H1 (cell line): Measurements from ENCODE around the gene INPP5B. TPM values are rescaled to one million over a fixed set of nuclear protein-coding genes. Genes with fewer than 3 reads are reported as not detected.

Experiments
- CTCF ChIA-PET: fragments of 300-600 bp; sonication (Branson Sonifier 250); formaldehyde crosslinking; loops from one replicate; lab custom pipeline; 2021; ENCODE audit not compliant: partially characterized antibody; lab: Charles Lee
- POLR2A ChIA-PET: fragments of 300-600 bp; sonication (Branson Sonifier 250); formaldehyde crosslinking; loops from one replicate; lab custom pipeline; 2021; ENCODE audit warnings: inconsistent platforms; ENCODE audit not compliant: partially characterized antibody; lab: Charles Lee
- DNase-seq, 2 experiments: peaks; one replicate each; pipeline versions ENCODE4 v3.0.0 to v3.0.0-alpha.2; 2010 to 2022; ENCODE audit warnings: low spot score in 2 of 2, low read depth in 1 of 2, mixed read lengths in 1 of 2
- FAIRE-seq: peaks from 2 replicates; lab custom pipeline; 2011; peaks lifted over from hg19 to GRCh38; lab: Jason Lieb, UNC
- H2AFZ ChIP-seq: 2 replicates; pipeline ENCODE4 v1.8.1; 2012; ENCODE audit warnings: low read length, inconsistent platforms
- H2AK5ac ChIP-seq: 2 replicates; pipeline ENCODE4 v1.6.1; 2013; ENCODE audit warnings: low read depth, low read length
- H2BK120ac ChIP-seq: replicated peaks from 2 replicates; pipeline ENCODE3; 2013; ENCODE audit warnings: low read depth, low read length, inconsistent platforms
- H2BK12ac ChIP-seq: 2 replicates; pipeline ENCODE4 v1.6.1; 2013; ENCODE audit warnings: low read depth, low read length
- H2BK15ac ChIP-seq: 2 replicates; pipeline ENCODE4 v1.6.1; 2013; ENCODE audit warnings: low read length
- H2BK20ac ChIP-seq: 2 replicates; pipeline ENCODE4 v1.6.1; 2013; ENCODE audit warnings: low read length
- H2BK5ac ChIP-seq: 2 replicates; pipeline ENCODE4 v1.6.1; 2013; ENCODE audit warnings: low read depth, low read length
- H3K14ac ChIP-seq: 2 replicates; pipeline ENCODE4 v1.6.1; 2013; ENCODE audit warnings: inconsistent platforms; ENCODE audit not compliant: insufficient read length
- H3K18ac ChIP-seq: 2 replicates; pipeline ENCODE4 v1.6.1; 2013; ENCODE audit warnings: low read length; ENCODE audit errors: extremely low read depth
- H3K23ac ChIP-seq: 2 replicates; pipeline ENCODE4 v1.6.1; 2013; ENCODE audit warnings: inconsistent platforms; ENCODE audit not compliant: insufficient read length
- H3K23me2 ChIP-seq: 2 replicates; pipeline ENCODE4 v1.6.1; 2013; ENCODE audit warnings: low read depth, low read length
- H3K27ac ChIP-seq: 2 replicates; pipeline ENCODE4 v1.6.1; 2011; ENCODE audit warnings: low read depth, low read length, inconsistent platforms
- H3K27me3 ChIP-seq, 4 experiments: replicated peaks in 1 of 4; 1 replicate in 1 of 4; 2 replicates in 3 of 4; pipeline versions ENCODE4 v1.6.1 to v1.8.1; 2011 to 2013; ENCODE audit warnings: low read length in 3 of 4, mild to moderate bottlenecking in 3 of 4, inconsistent platforms in 2 of 4, mixed read lengths in 2 of 4, moderate library complexity in 1 of 4; ENCODE audit not compliant: control insufficient read depth in 3 of 4, insufficient read depth in 3 of 4; ENCODE audit errors: extremely low read depth in 1 of 4
- H3K36me3 ChIP-seq, 4 experiments: 2 replicates each; pipeline versions ENCODE4 v1.6.1 to v1.8.1; 2011 to 2013; ENCODE audit warnings: mild to moderate bottlenecking in 4 of 4, low read length in 3 of 4, moderate library complexity in 2 of 4, control low read depth in 1 of 4, inconsistent platforms in 1 of 4; ENCODE audit not compliant: insufficient read depth in 4 of 4, control insufficient read depth in 2 of 4
- H3K4ac ChIP-seq: replicated peaks from 2 replicates; pipeline ENCODE3; 2013; ENCODE audit warnings: low read length, low read depth, mixed read lengths, inconsistent platforms; ENCODE audit not compliant: insufficient read length
- H3K4me1 ChIP-seq, 4 experiments: replicated peaks in 1 of 4; 1 replicate in 1 of 4; 2 replicates in 3 of 4; pipeline versions ENCODE4 v1.6.1 to v1.8.1; 2011 to 2013; ENCODE audit warnings: low read length in 3 of 4, inconsistent platforms in 2 of 4, mixed read lengths in 1 of 4; ENCODE audit not compliant: insufficient read depth in 4 of 4, control insufficient read depth in 3 of 4
- H3K4me2 ChIP-seq, 2 experiments: 2 replicates each; pipeline versions ENCODE4 v1.6.1 to v1.8.1; 2011 to 2013; ENCODE audit warnings: low read depth in 2 of 2, low read length in 2 of 2, control low read depth in 1 of 2, inconsistent platforms in 1 of 2, mild to moderate bottlenecking in 1 of 2; ENCODE audit not compliant: insufficient read depth in 1 of 2
- H3K4me3 ChIP-seq, 4 experiments: fragments of 200-600, 300-600 bp in 1 of 4; sonication (generic), shearing (Covaris generic), sonication (Bioruptor Twin) in 1 of 4; 2 replicates each; pipeline versions ENCODE4 v1.5.1 to v1.8.1; 2011 to 2016; ENCODE audit warnings: low read length in 4 of 4, low read depth in 3 of 4, control low read depth in 2 of 4, inconsistent platforms in 2 of 4, mild to moderate bottlenecking in 2 of 4, mixed read lengths in 1 of 4, moderate library complexity in 1 of 4; ENCODE audit not compliant: insufficient read depth in 2 of 4; ENCODE audit errors: extremely low read depth in 1 of 4
- H3K56ac ChIP-seq: replicated peaks from 2 replicates; pipeline ENCODE3; 2013; ENCODE audit warnings: low read depth, mild to moderate bottlenecking, mixed read lengths, low read length, inconsistent platforms; ENCODE audit not compliant: insufficient read length
- H3K79me1 ChIP-seq: 2 replicates; pipeline ENCODE4 v1.6.1; 2013; ENCODE audit warnings: low read depth, low read length, control low read depth
- H3K79me2 ChIP-seq, 2 experiments: 2 replicates each; pipeline versions ENCODE4 v1.6.1 to v1.8.1; 2012 to 2013; ENCODE audit warnings: low read length in 2 of 2, mild to moderate bottlenecking in 2 of 2, inconsistent platforms in 1 of 2; ENCODE audit not compliant: insufficient read depth in 2 of 2, control insufficient read depth in 1 of 2
- H3K9ac ChIP-seq, 4 experiments: replicated peaks in 1 of 4; 1 replicate in 1 of 4; 2 replicates in 3 of 4; pipeline versions ENCODE4 v1.6.1 to v1.8.1; 2011 to 2013; ENCODE audit warnings: low read depth in 3 of 4, low read length in 3 of 4, control low read depth in 2 of 4, mild to moderate bottlenecking in 2 of 4, moderate library complexity in 2 of 4, inconsistent platforms in 1 of 4; ENCODE audit errors: extremely low read depth in 1 of 4
- H3K9me3 ChIP-seq, 2 experiments: 2 replicates each; pipeline versions ENCODE4 v1.6.1 to v1.8.1; 2012 to 2013; ENCODE audit warnings: mild to moderate bottlenecking in 2 of 2, moderate library complexity in 2 of 2, control low read depth in 1 of 2, inconsistent platforms in 1 of 2, low read depth in 1 of 2, low read length in 1 of 2, mixed read lengths in 1 of 2; ENCODE audit not compliant: insufficient read depth in 2 of 2
- H4K20me1 ChIP-seq, 2 experiments: replicated peaks in 1 of 2; 2 replicates each; pipeline versions ENCODE3 to v1.8.1; 2011 to 2013; ENCODE audit warnings: inconsistent platforms in 2 of 2, low read length in 2 of 2, mild to moderate bottlenecking in 1 of 2; ENCODE audit not compliant: insufficient read depth in 2 of 2, control insufficient read depth in 1 of 2
- H4K5ac ChIP-seq: 2 replicates; pipeline ENCODE4 v1.6.1; 2013; ENCODE audit warnings: low read length, low read depth, mixed read lengths, inconsistent platforms; ENCODE audit not compliant: insufficient read length
- H4K8ac ChIP-seq: 2 replicates; pipeline ENCODE4 v1.8.0; 2013; ENCODE audit warnings: mild to moderate bottlenecking, moderate library complexity, low read length, inconsistent platforms; ENCODE audit not compliant: insufficient read depth; ENCODE audit errors: extremely low read depth
- H4K91ac ChIP-seq: replicated peaks from 2 replicates; pipeline ENCODE3; 2013; ENCODE audit warnings: low read length, mixed read lengths, inconsistent platforms; ENCODE audit not compliant: insufficient read length
- CBX8 ChIP-seq: fragments of 300-800, 300-1000 bp; sonication (generic); IDR thresholded peaks from 2 replicates; pipeline ENCODE4 v1.7.1; 2016; ENCODE audit warnings: low read depth, low read length, borderline replicate concordance
- CREB1 ChIP-seq: IDR thresholded peaks from 2 replicates; pipeline ENCODE4 v1.6.1; 2012; ENCODE audit warnings: inconsistent platforms
- EP300 ChIP-seq, 2 experiments: IDR thresholded peaks; 1 replicate in 1 of 2; 2 replicates in 1 of 2; pipeline ENCODE4 v1.6.1; 2011 to 2012; ENCODE audit warnings: low read depth in 2 of 2, low read length in 2 of 2, mild to moderate bottlenecking in 2 of 2, borderline replicate concordance in 1 of 2, inconsistent platforms in 1 of 2, moderate library complexity in 1 of 2
- EZH2 ChIP-seq: fragments of 200-600 bp; sonication (generic); IDR thresholded peaks from 2 replicates; pipeline ENCODE4 v1.7.1; 2012; ENCODE audit warnings: low read depth, mild to moderate bottlenecking, moderate library complexity, low read length, inconsistent platforms; ENCODE audit not compliant: severe bottlenecking
- FOSL1 ChIP-seq: IDR thresholded peaks from 2 replicates; pipeline ENCODE4 v1.6.1; 2011; ENCODE audit warnings: mild to moderate bottlenecking, low read depth, low read length, moderate library complexity; ENCODE audit not compliant: insufficient read depth
- JUND ChIP-seq: IDR thresholded peaks from 2 replicates; pipeline ENCODE4 v1.6.1; 2011; ENCODE audit warnings: mild to moderate bottlenecking, improper control_type of control experiment, low read length
- POU5F1 ChIP-seq: IDR thresholded peaks from 2 replicates; pipeline ENCODE4 v1.6.1; 2011; ENCODE audit warnings: low read depth, mild to moderate bottlenecking, low read length, moderate library complexity
- SIX5 ChIP-seq: IDR thresholded peaks from 2 replicates; pipeline ENCODE4 v1.6.1; 2011; ENCODE audit warnings: mild to moderate bottlenecking, low read depth, low read length
- SP1 ChIP-seq: IDR thresholded peaks from 2 replicates; pipeline ENCODE4 v1.6.1; 2011; ENCODE audit warnings: low read depth, low read length
- SP2 ChIP-seq: IDR thresholded peaks from 2 replicates; pipeline ENCODE4 v1.6.1; 2012; ENCODE audit warnings: mild to moderate bottlenecking, low read length, inconsistent platforms
- SRF ChIP-seq: IDR thresholded peaks from 2 replicates; pipeline ENCODE4 v1.6.1; 2011; ENCODE audit warnings: mild to moderate bottlenecking, low read depth, low read length, moderate library complexity
- WGBS, 2 experiments: shearing (Covaris generic) in 1 of 2; methylation state at CpG; one replicate each; pipeline versions ENCODE4 v1.1.6 to v1.1.7; 2013 to 2015; ENCODE audit warnings: low lambda C conversion rate in 2 of 2, mixed read lengths in 2 of 2, inconsistent platforms in 1 of 2, low coverage in 1 of 2, missing lambda C conversion rate in 1 of 2; ENCODE audit not compliant: insufficient replicate concordance in 2 of 2, insufficient coverage in 1 of 2, insufficient read length in 1 of 2; ENCODE audit errors: extremely low coverage in 1 of 2, missing lambda C conversion rate in 1 of 2; 5-methylcytosine and 5-hydroxymethylcytosine counted together
- polyA plus RNA-seq, 7 experiments: library from polyadenylated mRNA; depleted of rRNA in 3 of 7; stranded (reverse) in 5 of 7; unstranded in 2 of 7; fragments of >200 nt in 5 of 7; fragments of 200-250 nt in 2 of 7; gene quantifications; 1 replicate in 5 of 7; 2 replicates in 1 of 7; 4 replicates in 1 of 7; pipeline versions ENCODE4 v1.2.1 to v1.2.3, GENCODE V29; 2011 to 2013; ENCODE audit warnings: missing spikeins in 2 of 7, mixed read lengths in 2 of 7
- total RNA-seq: library from RNA; stranded (reverse); fragmentation: NEBNext Ultra II Directional; extraction: Animal tissue kit (Norgen Biotek cat#: 25700); gene quantifications from 2 replicates; pipeline ENCODE4 v1.2.1, GENCODE V29; 2021
- TF ChIP-seq, protein P1 (sequence below): IDR thresholded peaks from 2 replicates; pipeline ENCODE4 v1.6.1; 2012; ENCODE audit warnings: inconsistent platforms

Gene INPP5B
- total and polyA plus RNA-seq, 2 of the 8 experiments (the other 6 are each of a cell fraction or from before 2014, with no cell fraction given): 14.0 to 23.7 TPM

DNA sequence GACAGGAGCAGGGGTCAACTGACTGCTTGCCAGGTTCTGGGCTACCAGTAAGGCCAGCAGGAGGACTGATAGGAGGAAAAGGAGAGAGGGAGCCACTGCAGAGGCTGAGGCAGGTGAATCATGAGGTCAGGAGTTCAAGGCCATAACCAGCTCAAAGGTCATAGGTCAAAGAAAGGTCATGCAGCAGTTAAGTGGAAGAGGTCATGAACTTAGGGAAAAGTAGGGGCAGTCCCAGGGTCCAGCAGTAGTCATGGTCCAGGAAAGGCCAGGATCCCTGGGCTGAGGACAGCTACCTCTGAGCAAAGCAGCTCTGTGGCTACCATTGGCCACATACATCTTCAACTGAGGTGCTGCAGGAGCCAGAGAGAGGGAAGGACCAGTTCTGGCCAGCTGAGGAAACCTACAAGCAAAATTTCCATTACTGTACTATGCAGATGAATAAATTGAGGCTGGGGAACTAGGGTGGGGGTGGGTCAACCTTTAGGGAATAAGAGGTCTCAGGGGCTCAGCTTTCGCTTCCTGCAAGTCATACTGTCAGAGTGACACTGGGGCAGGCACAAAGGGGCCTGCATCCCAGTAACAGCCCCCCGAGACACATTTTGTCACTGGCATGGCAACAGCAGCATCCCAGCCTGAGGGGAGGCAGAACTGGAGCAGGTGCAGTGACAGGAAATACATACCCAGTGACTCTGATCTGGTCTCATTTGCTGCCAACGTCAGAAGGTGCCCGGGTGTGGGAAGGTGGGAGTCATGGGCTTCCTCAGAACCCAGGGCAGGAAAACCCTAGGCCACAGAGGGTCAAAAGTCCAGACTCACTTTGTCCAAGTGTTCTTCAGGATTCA lies 5.2 kb upstream of the INPP5B start:
- Histone ChIP-seq H3K36me3 (peaks cover 0 to 4% (median 1%) of the 10 kb centered on the region in 4 experiments; a peak in 3 of 8 replicates), H3K79me1 (no peaks in the 10 kb centered on the region)
- TF ChIP-seq SP1 (no peak), FOSL1 (no peak), CBX8 (no peak), JUND (no peak), POU5F1 (no peak), SP2 (no peak), EP300 (IDR thresholded peaks at IDR 0.05; ENCODE audit: borderline replicate concordance in 1 of 2, low read depth in 2 of 2, low read length in 2 of 2) (no peak), SRF (no peak), EZH2 (no peak), CREB1 (no peak), SIX5 (no peak)
- TF ChIP-seq, protein P1, sequence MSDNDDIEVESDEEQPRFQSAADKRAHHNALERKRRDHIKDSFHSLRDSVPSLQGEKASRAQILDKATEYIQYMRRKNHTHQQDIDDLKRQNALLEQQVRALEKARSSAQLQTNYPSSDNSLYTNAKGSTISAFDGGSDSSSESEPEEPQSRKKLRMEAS: no peak

More for the DNA sequence above, 5.2 kb upstream of the INPP5B start:
- Histone ChIP-seq H2AK5ac (no peak overlapping the region), H3K27ac (no peak overlapping the region), H2BK12ac (no peak overlapping the region), H2BK15ac (no peak overlapping the region), H3K56ac (no peak overlapping the region), H3K4me1 (no peaks in the 10 kb centered on the region; a peak in 1 of 7 replicates), H3K4me2 (no peak overlapping the region), H3K9me3 (no peaks in the 10 kb centered on the region), H4K8ac (no peak overlapping the region; the same call in 1 of the 2 replicates), H3K9ac (no peak overlapping the region), H2BK5ac (no peak overlapping the region), H2BK20ac (no peak overlapping the region), H3K23me2 (no peaks in the 10 kb centered on the region; the same call in 1 of the 2 replicates), H3K4me3 (no peak overlapping the region), H3K18ac (no peak overlapping the region), H3K14ac (no peak overlapping the region), H2AFZ (no peak overlapping the region), H4K91ac (no peak overlapping the region), H3K27me3 (no peaks in the 10 kb centered on the region), H3K4ac (no peak overlapping the region), H3K79me2 (no peaks in the 10 kb centered on the region), H4K20me1 (no peaks in the 10 kb centered on the region), H2BK120ac (no peak overlapping the region), H4K5ac (no peak overlapping the region), H3K23ac (no peak overlapping the region)
- FAIRE-seq (no peak), DNase-seq (no peak)
- POLR2A ChIA-PET: interaction anchor here (1.1 to 4.8 kb wide), 4 partner anchors 13 to 31 kb away, joined by 3 to 19 read pairs (median 4); no protein-coding TSS in a partner anchor
- WGBS, 2 experiments: 90% methylated on average over 3 of the region's 4 CpGs; no CpG with 5 or more reads in 1 of the 2 experiments
- CTCF ChIA-PET: interaction anchor here (0.6 to 6.0 kb wide), 2 partner anchors 10 to 14 kb away, joined by 3 to 47 read pairs; no protein-coding TSS in a partner anchor
